Fibroblast of lung (primary cell): ENCODE results near the gene SCN10A. TPM values are rescaled to one million over a fixed set of nuclear protein-coding genes. Genes with fewer than 3 reads are reported as not detected.

Experiments
- DNase-seq, 2 donors: peaks; one replicate each; pipeline versions ENCODE4 v3.0.0 to v3.0.0-alpha.2; 2010; ENCODE audit warnings: low read depth in 2 of 2
- H2AFZ ChIP-seq: 2 replicates; pipeline ENCODE4 v1.5.1; 2012; ENCODE audit warnings: low read length, control low read depth, inconsistent platforms
- H3K27ac ChIP-seq: 2 replicates; pipeline ENCODE4 v1.5.1; 2011; ENCODE audit warnings: low read length, control low read depth; ENCODE audit not compliant: insufficient read depth
- H3K27me3 ChIP-seq: 2 replicates; pipeline ENCODE4 v1.5.1; 2011; ENCODE audit warnings: mild to moderate bottlenecking, low read length; ENCODE audit not compliant: control insufficient read depth, insufficient read depth
- H3K36me3 ChIP-seq: 2 replicates; pipeline ENCODE4 v1.5.1; 2011; ENCODE audit warnings: low read length; ENCODE audit not compliant: control insufficient read depth, insufficient read depth
- H3K4me1 ChIP-seq: 2 replicates; pipeline ENCODE4 v1.5.1; 2011; ENCODE audit warnings: low read length; ENCODE audit not compliant: control insufficient read depth, insufficient read depth; ENCODE audit errors: extremely low read depth
- H3K4me2 ChIP-seq: 2 replicates; pipeline ENCODE4 v1.5.1; 2011; ENCODE audit warnings: low read length, control low read depth; ENCODE audit not compliant: insufficient read depth; ENCODE audit errors: extremely low read depth
- H3K4me3 ChIP-seq, 4 experiments: fragments of 200-600 bp in 1 of 4; sonication (generic) in 1 of 4; replicated peaks in 1 of 4; 2 replicates each; pipeline ENCODE4 v1.5.1; 2011 to 2016; ENCODE audit warnings: low read length in 4 of 4, low read depth in 3 of 4, mild to moderate bottlenecking in 3 of 4, control low read depth in 2 of 4, inconsistent platforms in 1 of 4, mixed read lengths in 1 of 4; ENCODE audit not compliant: insufficient read depth in 1 of 4; ENCODE audit errors: control extremely low read depth in 1 of 4
- H3K79me2 ChIP-seq: 2 replicates; pipeline ENCODE4 v1.5.1; 2012; ENCODE audit warnings: mild to moderate bottlenecking, low read length, inconsistent platforms; ENCODE audit not compliant: control insufficient read depth, insufficient read depth
- H3K9ac ChIP-seq: 2 replicates; pipeline ENCODE4 v1.5.1; 2011; ENCODE audit warnings: mild to moderate bottlenecking, low read length, control low read depth; ENCODE audit not compliant: insufficient read depth
- H3K9me3 ChIP-seq: 2 replicates; pipeline ENCODE4 v1.5.1; 2012; ENCODE audit warnings: low read depth, low read length; ENCODE audit not compliant: control insufficient read depth, insufficient read depth
- H4K20me1 ChIP-seq: 2 replicates; pipeline ENCODE4 v1.5.1; 2011; ENCODE audit warnings: low read length; ENCODE audit not compliant: control insufficient read depth, insufficient read depth; ENCODE audit errors: extremely low read depth
- EZH2 ChIP-seq: IDR thresholded peaks from 2 replicates; pipeline ENCODE4 v1.5.1; 2012; ENCODE audit warnings: low read length, control low read depth, mild to moderate bottlenecking; ENCODE audit errors: missing control alignments
- polyA plus RNA-seq, 2 donors: library from polyadenylated mRNA; depleted of rRNA in 1 of 2; stranded (reverse) in 1 of 2; unstranded in 1 of 2; fragments of >200 nt; gene quantifications; 2 replicates each; pipeline ENCODE4 v1.2.1, GENCODE V29; 2011 to 2012; ENCODE audit warnings: missing spikeins in 1 of 2
- total RNA-seq: library from RNA; depleted of rRNA; stranded (reverse); fragments of >200 nt; gene quantifications from 2 replicates; pipeline ENCODE4 v1.2.1, GENCODE V29; 2014
- TF ChIP-seq, protein P1 (sequence below), 2 donors: IDR thresholded peaks in 1 of 2; conservative IDR thresholded peaks in 1 of 2; 1 replicate in 1 of 2; 2 replicates in 1 of 2; pipeline ENCODE4 v1.5.1; 2011 to 2012; ENCODE audit warnings: low read length in 2 of 2, control low read depth in 1 of 2, inconsistent platforms in 1 of 2, low read depth in 1 of 2, mild to moderate bottlenecking in 1 of 2

SCN10A gene
- total and polyA plus RNA-seq, 2 donors (not counting 1 experiment from before 2014, with no cell fraction given), result not detected

DNA sequence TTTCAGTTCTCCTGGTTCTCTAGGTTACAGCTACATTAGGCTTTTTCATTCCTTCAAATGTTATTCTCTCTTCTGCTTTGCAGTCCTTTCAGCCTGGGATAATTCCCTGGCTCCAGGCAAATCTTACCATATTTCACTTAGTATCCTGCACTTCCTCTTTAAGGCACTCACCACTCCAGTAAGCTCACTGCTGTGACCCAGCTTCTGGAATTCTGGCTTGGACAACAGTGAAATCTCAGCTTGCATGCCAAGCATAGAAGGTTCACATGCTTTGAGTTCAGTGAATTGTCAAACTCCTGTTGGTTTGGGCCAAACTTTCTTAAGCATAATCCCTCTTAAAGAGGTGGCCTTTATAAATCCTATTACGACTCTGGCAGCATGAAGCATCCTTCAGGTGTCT lies 69.4 kb downstream of the SCN10A start:
- no peaks in the 10 kb centered on the region for H3K9me3 ChIP-seq
- no peak for DNase-seq
- H3K27ac ChIP-seq, result no peak overlapping the region
- H4K20me1 ChIP-seq, result no peaks in the 10 kb centered on the region
- TF ChIP-seq, protein P1, sequence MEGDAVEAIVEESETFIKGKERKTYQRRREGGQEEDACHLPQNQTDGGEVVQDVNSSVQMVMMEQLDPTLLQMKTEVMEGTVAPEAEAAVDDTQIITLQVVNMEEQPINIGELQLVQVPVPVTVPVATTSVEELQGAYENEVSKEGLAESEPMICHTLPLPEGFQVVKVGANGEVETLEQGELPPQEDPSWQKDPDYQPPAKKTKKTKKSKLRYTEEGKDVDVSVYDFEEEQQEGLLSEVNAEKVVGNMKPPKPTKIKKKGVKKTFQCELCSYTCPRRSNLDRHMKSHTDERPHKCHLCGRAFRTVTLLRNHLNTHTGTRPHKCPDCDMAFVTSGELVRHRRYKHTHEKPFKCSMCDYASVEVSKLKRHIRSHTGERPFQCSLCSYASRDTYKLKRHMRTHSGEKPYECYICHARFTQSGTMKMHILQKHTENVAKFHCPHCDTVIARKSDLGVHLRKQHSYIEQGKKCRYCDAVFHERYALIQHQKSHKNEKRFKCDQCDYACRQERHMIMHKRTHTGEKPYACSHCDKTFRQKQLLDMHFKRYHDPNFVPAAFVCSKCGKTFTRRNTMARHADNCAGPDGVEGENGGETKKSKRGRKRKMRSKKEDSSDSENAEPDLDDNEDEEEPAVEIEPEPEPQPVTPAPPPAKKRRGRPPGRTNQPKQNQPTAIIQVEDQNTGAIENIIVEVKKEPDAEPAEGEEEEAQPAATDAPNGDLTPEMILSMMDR (conservative IDR thresholded peaks at IDR 0.05 in 1 of 2, IDR thresholded peaks at IDR 0.05 in 1 of 2; ENCODE audit: low read depth in 1 of 2, low read length in 2 of 2), result no peak
- TF ChIP-seq EZH2, result no peak
- no peak overlapping the region for H3K4me3 ChIP-seq
- no peak overlapping the region for H3K4me2 ChIP-seq
- no peaks in the 10 kb centered on the region for H3K4me1 ChIP-seq
- no peaks in the 10 kb centered on the region for H3K36me3 ChIP-seq
- no peak overlapping the region for H2AFZ ChIP-seq
- H3K79me2 ChIP-seq, result no peaks in the 10 kb centered on the region
- H3K9ac ChIP-seq, result no peak overlapping the region
- H3K27me3 ChIP-seq, result no peaks in the 10 kb centered on the region

DNA sequence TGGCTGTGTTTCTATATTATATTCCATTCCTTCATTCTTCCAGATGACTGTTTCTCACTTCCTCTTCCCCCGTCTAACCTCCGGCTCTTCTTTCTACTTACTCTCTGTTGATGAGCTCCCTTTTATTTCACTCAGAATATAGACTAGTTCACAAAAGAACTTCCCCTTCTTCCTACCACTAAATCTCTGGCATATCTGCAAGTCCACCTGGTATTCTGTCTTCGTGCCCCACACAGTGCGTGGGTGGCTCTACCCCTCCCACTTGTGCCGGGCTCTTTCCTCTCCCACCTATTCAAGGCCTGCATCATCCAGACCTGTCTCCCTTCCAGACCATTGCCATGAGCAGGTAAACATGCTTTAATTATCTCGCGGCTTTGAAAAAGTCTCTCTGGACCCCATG lies 73.0 kb downstream of the SCN10A start:
- Histone ChIP-seq H3K79me2 (no peaks in the 10 kb centered on the region), H3K9me3 (no peaks in the 10 kb centered on the region), H2AFZ (no peak overlapping the region), H3K4me1 (no peaks in the 10 kb centered on the region), H3K9ac (no peak overlapping the region), H4K20me1 (no peaks in the 10 kb centered on the region), H3K36me3 (no peaks in the 10 kb centered on the region), H3K4me2 (no peak overlapping the region), H3K27me3 (no peaks in the 10 kb centered on the region), H3K4me3 (no peak overlapping the region), H3K27ac (no peak overlapping the region)
- TF ChIP-seq EZH2, result no peak
- TF ChIP-seq, protein P1 (conservative IDR thresholded peaks at IDR 0.05 in 1 of 2, IDR thresholded peaks at IDR 0.05 in 1 of 2; ENCODE audit: low read depth in 1 of 2, low read length in 2 of 2), result no peak
- DNase-seq, result no peak

DNA sequence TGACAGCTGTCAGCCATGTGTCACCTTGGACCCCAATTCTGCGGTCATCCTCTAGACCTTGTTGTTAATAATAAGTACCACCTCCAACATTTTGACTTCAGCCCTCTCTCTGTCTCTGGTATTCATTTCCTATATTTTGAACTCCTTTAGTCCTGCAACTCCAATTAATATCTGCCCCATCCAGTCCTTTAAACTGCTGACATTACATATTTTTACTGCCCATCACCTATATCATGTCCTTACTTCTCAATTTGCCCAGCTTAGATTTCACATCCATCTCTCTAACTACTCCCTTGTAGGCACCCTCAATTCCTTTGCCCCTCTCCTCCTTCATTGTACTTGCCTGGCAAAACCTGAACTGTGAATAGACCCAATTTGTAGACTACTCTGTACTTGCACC lies 73.5 kb downstream of the SCN10A start:
- Histone ChIP-seq H3K79me2 (no peaks in the 10 kb centered on the region), H3K9me3 (no peaks in the 10 kb centered on the region), H3K4me2 (no peak overlapping the region), H3K27ac (no peak overlapping the region), H3K27me3 (no peaks in the 10 kb centered on the region), H3K36me3 (no peaks in the 10 kb centered on the region), H3K4me1 (no peaks in the 10 kb centered on the region), H4K20me1 (no peaks in the 10 kb centered on the region), H3K4me3 (no peak overlapping the region), H3K9ac (no peak overlapping the region), H2AFZ (no peak overlapping the region)
- no peak for DNase-seq
- no peak for TF ChIP-seq EZH2
- TF ChIP-seq, protein P1 (conservative IDR thresholded peaks at IDR 0.05 in 1 of 2, IDR thresholded peaks at IDR 0.05 in 1 of 2; ENCODE audit: low read depth in 1 of 2, low read length in 2 of 2), result no peak
